HL-60 (cell line): ENCODE results near the gene RPUSD4.

ENCODE experiments used
- POLR2AphosphoS5 ChIP-seq: IDR thresholded peaks from 2 replicates; pipeline ENCODE4 v1.6.1; 2012; ENCODE audit warnings: low read depth
- TF ChIP-seq, protein P1 (sequence below): IDR thresholded peaks from one replicate; pipeline ENCODE4 v1.5.1; 2011; ENCODE audit warnings: low read length, control low read depth, inconsistent platforms; ENCODE audit not compliant: insufficient read depth

DNA sequence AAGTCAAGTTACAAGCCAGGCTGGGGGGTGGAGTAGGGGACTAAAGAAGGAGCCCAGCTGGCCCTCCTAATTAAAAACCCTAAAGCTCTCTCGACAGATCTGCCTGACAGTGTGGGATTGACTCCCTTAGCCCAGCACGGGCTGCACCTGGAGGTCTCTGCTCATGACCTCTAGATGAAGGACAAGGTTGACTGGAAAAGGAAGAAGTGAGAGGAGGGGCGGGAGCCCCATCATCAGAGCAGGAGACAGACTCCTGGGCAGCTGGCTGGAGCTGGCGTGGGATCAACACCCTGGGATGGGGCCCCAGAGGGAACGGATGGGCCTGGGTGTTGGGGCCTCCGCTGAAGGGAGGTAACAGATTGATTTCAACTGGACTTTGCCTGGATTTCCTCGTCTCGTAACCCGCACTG lies 46.1 kb downstream of the RPUSD4 start:
- no peak for TF ChIP-seq POLR2AphosphoS5
- TF ChIP-seq, protein P1, sequence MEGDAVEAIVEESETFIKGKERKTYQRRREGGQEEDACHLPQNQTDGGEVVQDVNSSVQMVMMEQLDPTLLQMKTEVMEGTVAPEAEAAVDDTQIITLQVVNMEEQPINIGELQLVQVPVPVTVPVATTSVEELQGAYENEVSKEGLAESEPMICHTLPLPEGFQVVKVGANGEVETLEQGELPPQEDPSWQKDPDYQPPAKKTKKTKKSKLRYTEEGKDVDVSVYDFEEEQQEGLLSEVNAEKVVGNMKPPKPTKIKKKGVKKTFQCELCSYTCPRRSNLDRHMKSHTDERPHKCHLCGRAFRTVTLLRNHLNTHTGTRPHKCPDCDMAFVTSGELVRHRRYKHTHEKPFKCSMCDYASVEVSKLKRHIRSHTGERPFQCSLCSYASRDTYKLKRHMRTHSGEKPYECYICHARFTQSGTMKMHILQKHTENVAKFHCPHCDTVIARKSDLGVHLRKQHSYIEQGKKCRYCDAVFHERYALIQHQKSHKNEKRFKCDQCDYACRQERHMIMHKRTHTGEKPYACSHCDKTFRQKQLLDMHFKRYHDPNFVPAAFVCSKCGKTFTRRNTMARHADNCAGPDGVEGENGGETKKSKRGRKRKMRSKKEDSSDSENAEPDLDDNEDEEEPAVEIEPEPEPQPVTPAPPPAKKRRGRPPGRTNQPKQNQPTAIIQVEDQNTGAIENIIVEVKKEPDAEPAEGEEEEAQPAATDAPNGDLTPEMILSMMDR: no peak
